ENCODE results near the gene EXOC8. TPM values are rescaled to one million over a fixed set of nuclear protein-coding genes. Genes with fewer than 3 reads are reported as not detected.

EXOC8 gene
- total and polyA plus RNA-seq, 2 of the 8 experiments (the other 6 are each of a cell fraction or from before 2014, with no cell fraction given): 2.0 to 9.8 TPM

DNA sequence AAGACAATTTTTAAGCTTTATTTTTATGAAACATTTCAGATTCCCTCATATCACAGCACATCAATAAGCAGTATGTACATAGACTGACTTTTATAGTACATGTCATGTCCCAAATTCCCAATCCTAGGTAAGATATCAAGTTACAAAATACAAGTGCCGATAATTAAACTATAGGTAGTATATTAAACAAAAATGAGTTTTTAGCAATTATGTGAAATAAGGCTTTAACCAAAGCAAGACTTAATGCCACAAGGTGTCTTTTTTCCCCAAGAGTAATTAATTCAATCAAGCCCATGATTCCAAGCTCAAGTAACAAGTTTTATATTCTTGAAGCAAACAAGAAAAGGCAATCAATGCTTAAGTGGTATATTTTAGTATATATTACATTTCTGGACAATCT, 4.9 kb downstream of the EXOC8 start (continued):
- TF ChIP-seq, protein P1, sequence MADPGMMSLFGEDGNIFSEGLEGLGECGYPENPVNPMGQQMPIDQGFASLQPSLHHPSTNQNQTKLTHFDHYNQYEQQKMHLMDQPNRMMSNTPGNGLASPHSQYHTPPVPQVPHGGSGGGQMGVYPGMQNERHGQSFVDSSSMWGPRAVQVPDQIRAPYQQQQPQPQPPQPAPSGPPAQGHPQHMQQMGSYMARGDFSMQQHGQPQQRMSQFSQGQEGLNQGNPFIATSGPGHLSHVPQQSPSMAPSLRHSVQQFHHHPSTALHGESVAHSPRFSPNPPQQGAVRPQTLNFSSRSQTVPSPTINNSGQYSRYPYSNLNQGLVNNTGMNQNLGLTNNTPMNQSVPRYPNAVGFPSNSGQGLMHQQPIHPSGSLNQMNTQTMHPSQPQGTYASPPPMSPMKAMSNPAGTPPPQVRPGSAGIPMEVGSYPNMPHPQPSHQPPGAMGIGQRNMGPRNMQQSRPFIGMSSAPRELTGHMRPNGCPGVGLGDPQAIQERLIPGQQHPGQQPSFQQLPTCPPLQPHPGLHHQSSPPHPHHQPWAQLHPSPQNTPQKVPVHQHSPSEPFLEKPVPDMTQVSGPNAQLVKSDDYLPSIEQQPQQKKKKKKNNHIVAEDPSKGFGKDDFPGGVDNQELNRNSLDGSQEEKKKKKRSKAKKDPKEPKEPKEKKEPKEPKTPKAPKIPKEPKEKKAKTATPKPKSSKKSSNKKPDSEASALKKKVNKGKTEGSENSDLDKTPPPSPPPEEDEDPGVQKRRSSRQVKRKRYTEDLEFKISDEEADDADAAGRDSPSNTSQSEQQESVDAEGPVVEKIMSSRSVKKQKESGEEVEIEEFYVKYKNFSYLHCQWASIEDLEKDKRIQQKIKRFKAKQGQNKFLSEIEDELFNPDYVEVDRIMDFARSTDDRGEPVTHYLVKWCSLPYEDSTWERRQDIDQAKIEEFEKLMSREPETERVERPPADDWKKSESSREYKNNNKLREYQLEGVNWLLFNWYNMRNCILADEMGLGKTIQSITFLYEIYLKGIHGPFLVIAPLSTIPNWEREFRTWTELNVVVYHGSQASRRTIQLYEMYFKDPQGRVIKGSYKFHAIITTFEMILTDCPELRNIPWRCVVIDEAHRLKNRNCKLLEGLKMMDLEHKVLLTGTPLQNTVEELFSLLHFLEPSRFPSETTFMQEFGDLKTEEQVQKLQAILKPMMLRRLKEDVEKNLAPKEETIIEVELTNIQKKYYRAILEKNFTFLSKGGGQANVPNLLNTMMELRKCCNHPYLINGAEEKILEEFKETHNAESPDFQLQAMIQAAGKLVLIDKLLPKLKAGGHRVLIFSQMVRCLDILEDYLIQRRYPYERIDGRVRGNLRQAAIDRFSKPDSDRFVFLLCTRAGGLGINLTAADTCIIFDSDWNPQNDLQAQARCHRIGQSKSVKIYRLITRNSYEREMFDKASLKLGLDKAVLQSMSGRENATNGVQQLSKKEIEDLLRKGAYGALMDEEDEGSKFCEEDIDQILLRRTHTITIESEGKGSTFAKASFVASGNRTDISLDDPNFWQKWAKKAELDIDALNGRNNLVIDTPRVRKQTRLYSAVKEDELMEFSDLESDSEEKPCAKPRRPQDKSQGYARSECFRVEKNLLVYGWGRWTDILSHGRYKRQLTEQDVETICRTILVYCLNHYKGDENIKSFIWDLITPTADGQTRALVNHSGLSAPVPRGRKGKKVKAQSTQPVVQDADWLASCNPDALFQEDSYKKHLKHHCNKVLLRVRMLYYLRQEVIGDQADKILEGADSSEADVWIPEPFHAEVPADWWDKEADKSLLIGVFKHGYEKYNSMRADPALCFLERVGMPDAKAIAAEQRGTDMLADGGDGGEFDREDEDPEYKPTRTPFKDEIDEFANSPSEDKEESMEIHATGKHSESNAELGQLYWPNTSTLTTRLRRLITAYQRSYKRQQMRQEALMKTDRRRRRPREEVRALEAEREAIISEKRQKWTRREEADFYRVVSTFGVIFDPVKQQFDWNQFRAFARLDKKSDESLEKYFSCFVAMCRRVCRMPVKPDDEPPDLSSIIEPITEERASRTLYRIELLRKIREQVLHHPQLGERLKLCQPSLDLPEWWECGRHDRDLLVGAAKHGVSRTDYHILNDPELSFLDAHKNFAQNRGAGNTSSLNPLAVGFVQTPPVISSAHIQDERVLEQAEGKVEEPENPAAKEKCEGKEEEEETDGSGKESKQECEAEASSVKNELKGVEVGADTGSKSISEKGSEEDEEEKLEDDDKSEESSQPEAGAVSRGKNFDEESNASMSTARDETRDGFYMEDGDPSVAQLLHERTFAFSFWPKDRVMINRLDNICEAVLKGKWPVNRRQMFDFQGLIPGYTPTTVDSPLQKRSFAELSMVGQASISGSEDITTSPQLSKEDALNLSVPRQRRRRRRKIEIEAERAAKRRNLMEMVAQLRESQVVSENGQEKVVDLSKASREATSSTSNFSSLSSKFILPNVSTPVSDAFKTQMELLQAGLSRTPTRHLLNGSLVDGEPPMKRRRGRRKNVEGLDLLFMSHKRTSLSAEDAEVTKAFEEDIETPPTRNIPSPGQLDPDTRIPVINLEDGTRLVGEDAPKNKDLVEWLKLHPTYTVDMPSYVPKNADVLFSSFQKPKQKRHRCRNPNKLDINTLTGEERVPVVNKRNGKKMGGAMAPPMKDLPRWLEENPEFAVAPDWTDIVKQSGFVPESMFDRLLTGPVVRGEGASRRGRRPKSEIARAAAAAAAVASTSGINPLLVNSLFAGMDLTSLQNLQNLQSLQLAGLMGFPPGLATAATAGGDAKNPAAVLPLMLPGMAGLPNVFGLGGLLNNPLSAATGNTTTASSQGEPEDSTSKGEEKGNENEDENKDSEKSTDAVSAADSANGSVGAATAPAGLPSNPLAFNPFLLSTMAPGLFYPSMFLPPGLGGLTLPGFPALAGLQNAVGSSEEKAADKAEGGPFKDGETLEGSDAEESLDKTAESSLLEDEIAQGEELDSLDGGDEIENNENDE (IDR thresholded peaks at IDR 0.05; ENCODE audit: insufficient replicate concordance, low read length): no peak
- TF ChIP-seq GTF2F1 (IDR thresholded peaks at IDR 0.05; ENCODE audit: borderline replicate concordance, low read depth, low read length): no peak
- no peak for TF ChIP-seq KDM5A (IDR thresholded peaks at IDR 0.05; ENCODE audit: low read length)
